ENCODE data around the gene WFDC2.

Gene WFDC2

DNA sequence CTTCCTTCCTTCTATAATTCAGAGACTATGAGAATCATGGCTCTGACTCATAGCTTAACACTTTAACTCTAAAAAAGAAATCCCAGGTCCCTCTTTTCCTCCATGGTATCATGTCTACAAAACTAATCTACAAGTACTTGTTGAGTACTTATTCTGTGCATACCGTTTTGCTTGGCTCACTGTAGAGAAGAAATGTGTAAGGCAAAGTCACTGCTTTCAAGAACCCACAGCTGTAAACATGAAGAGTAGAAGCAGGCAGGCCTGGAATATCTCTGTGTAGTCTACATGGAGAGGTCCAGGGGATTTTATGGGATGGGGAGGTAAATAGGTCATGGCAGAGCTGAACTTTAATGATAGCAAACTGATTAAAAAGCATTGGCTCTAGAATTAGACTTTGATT lies 32.0 kb downstream of the WFDC2 start:
- DNase-seq, result no peak

- DNase-seq, result no peak
These were observed 33.0 kb downstream of the WFDC2 start for GRCh38 chr20:45502561-45502960.

DNA sequence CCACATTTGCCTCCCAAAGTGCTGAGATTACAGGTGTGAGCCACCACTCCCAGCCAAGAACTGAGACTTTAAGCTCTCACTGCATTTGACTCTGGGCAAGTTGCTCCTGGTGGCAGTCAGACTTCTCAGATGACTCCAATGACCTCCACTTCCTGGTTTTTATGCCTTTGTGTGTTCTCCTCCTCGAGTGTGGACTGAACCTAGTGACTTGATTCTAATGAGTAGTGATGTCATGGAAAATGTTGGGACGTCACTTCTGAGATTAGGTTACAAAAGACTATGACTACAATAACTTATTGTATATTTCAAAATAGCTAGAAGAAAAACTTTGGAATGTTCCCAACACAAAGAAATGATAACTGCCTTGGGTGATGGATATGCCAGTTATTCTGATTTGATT lies 33.9 kb downstream of the WFDC2 start:
- DNase-seq, result no peak

DNA sequence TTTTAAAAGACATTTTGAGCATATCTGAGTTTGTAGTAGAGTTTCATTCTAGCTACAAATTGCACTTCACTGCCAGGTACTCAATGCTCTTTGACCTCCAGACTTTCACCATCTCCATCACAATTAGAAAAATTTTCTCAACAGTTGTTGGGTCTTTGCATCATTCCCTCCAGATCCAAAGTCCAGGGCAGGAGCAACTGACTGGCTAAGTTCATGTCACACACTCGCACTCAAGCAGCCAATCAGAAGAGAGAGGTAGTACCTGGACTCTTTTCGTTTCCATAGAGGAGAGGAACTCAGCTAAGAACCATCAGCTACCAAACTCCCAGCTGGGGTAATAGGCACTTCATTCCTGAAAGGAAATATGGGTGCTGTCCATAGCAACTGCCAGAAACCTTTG lies 36.8 kb downstream of the WFDC2 start:
- DNase-seq, result no peak

- no peak for DNase-seq
These were observed 37.7 kb downstream of the WFDC2 start for GRCh38 chr20:45507011-45507820.

DNA sequence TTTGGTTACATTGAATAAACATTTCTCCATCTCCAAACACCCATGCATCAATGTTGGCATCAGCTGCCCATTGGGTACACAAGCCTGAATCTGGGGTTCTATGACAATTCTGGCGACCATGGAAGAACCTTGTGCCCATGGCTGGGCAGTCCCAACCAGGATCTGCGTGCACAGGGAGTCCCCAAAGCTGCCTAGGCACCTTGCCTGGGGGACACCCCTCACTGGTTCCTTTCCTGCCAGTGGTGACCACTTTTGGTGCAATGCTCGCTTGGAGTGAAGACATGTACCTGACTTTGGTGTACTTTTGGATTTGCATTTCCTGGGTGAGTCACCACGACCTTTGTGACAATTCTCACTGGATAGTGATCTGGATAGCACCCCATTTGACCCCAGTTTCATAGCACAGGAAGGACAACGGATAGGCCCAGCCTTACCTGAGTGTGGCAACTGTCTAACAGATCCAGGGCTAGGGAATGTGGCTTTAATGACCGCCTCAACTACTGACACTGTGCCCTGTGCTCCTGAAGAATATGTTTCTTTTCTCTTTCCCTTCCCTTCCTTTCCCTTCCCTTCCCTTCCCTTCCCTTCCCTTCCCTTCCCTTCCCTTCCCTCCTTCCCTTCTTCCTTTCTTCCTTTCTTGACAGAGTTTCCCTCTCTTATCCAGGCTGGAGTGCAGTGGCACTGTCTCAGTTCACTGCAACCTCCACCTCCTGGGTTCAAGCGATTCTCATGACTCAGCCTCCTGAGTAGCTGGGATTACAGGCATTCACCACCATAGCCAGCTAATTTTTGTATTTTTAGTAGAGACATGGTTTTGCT lies 38.7 kb downstream of the WFDC2 start:
- DNase-seq, result no peak

DNA sequence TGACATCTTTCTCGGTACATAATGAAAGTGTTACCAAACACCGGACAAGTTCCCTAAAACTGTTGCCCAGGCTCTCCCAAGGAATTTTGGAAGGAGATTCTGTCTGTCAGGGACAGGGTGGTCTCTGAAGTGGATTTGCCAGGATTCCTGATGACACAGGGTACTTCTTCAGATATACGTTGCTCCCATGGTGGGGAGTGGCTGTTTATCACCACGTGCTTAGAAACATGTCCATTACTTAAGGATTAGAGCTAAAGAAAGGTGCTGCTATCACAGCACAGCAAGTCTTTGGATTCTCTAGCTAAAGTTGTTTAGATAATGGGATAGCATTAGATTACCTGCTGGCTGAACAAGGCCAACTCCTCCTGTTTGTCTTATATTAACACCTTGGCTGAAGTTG lies 39.5 kb downstream of the WFDC2 start:
- DNase-seq, result no peak

- DNase-seq, result no peak
These were observed 40.8 kb downstream of the WFDC2 start for GRCh38 chr20:45510242-45510862.

DNA sequence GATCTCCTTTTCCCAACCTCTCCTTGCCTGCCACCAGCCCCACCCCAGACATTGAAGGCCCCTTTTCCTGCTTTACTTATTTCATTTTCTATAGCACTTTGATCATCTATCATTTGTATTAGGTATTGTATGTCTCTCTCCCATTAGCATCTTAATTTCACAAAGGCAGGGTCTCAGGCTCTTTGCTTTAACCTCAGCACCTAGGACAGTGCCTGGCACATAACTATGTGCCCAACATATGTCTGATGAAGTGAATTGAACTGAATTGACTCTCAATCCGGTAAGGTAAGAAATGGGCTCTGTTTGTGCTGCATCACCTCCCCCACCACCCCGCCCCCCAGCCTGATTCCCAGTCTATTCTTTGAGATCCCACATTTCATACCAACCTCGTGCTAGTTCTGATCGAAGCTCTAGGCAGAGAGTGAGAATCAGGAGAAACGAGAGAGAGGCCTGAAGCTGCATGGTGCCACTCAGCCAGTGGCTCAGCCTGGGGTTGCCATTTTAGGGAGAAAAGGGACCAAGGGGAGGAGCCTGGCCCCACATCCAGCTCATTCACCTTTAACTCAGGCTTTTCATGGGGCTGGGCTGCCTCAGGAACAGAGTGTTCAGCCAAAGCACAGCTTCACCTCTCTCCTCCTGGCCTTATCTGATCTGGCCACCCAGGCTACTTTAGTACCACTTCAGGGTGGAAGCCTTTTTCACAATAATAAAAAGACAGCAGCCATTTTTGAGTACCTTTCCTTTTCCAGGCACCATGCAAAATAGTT lies 45.8 kb downstream of the WFDC2 start, which contains the start of gene SPINT3:
TSS of gene SPINT3 (minus strand) at position 476 of the 767 bp plus-strand sequence. CDS start at position 462, 14 bp downstream.
- DNase-seq, result no peak

GRCh38 chr20:45518282-45518681 lies 48.7 kb downstream of the WFDC2 start:
- DNase-seq, result no peak

DNA sequence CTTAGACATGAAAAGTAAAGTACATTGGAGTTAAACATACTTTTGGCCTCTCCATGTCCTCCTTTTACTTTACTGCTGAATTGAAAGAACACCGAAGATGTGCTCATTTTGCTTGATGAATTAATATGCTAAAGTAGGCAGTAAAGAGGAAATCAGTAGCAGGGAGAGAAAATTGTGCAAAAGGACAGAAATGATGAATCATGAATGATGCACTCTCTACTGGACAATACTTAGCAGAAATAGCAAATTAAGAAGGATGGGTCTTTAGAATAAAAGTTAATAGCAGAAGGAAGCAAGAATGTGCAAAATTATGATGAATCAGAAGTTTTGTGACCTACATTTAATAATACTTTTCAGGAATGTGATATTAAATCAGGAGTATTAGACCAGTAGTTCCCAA lies 54.3 kb downstream of the WFDC2 start:
- DNase-seq, result no peak

DNA sequence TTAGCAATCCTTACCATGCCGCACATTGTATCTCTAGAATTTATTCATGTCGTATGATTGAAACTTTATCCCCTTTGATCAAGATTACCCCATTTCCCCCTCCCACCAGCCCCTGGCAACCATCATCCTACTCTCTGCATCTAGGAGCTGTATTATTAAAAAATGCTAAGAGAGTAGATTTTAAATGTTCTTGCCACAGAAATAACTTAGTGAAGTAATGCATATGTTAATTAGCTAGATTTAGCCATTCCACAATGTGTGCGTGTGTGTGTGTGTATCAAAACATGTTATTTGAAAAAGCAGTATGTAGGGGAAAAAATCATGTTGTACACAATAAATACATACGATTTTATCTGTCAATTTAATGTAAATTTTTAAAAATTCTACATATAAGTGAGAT lies 57.7 kb downstream of the WFDC2 start:
- no peak for DNase-seq
